ENCODE results near the gene PSMG4.

GRCh38 chr6:3226042-3226441 lies 32.7 kb upstream of the PSMG4 start:
- TF ChIP-seq, protein P1, sequence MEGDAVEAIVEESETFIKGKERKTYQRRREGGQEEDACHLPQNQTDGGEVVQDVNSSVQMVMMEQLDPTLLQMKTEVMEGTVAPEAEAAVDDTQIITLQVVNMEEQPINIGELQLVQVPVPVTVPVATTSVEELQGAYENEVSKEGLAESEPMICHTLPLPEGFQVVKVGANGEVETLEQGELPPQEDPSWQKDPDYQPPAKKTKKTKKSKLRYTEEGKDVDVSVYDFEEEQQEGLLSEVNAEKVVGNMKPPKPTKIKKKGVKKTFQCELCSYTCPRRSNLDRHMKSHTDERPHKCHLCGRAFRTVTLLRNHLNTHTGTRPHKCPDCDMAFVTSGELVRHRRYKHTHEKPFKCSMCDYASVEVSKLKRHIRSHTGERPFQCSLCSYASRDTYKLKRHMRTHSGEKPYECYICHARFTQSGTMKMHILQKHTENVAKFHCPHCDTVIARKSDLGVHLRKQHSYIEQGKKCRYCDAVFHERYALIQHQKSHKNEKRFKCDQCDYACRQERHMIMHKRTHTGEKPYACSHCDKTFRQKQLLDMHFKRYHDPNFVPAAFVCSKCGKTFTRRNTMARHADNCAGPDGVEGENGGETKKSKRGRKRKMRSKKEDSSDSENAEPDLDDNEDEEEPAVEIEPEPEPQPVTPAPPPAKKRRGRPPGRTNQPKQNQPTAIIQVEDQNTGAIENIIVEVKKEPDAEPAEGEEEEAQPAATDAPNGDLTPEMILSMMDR (IDR thresholded peaks at IDR 0.05; ENCODE audit: low read length) = no peak
- no peak for TF ChIP-seq EZH2phosphoT487 (IDR thresholded peaks at IDR 0.05; ENCODE audit: low read length)
- no peak for TF ChIP-seq EZH2 (optimal IDR thresholded peaks at IDR 0.05; ENCODE audit: low read depth, low read length)

All from MM.1S (cell line).